ENCODE measurements around the gene ID1. TPM values are rescaled to one million over a fixed set of nuclear protein-coding genes. Genes with fewer than 3 reads are reported as not detected.

Gene ID1
- total RNA-seq, 1 experiment from 2014 or later = 360 TPM

DNA sequence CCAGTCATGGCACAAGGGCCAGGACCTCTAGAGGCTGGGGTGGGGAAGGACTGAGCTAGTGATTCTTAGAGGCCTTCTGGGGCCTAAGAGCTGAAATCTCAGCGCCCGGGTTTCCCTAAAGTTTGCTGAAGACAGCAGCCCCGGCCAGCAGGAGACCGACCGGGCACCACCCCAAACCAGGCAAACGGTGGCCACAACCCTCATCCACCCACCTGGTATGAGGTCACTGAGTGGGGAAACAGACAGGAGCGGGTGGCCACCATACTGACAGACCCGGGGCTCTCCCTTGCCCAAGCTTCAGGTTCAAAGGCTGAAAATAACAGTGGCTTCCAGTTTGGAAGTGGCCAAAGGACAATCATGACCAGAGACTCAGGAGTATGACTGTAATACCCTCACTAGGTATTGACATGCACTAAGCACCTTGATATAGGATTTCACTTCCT, 35.0 kb upstream of the ID1 start:
- no peak overlapping the region for H2BK15ac ChIP-seq (ENCODE audit: low read depth, low read length)
- H2AFZ ChIP-seq (ENCODE audit: low read length) = no peak overlapping the region
- Mint-ChIP-seq H3K4me3 (no peak overlapping the region), H3K4me1 (peaks cover 51 to 65% of the 10 kb centered on the region in 2 experiments), H3K9me3 (no peaks in the 10 kb centered on the region), H3K27ac (peak overlapping the region in 2 of 3 experiments; percentile 61 to 94; a peak in 3 of 7 replicates), H3K36me3 (ENCODE audit: insufficient read depth in 1 of 3, low read depth in 3 of 3) (peaks cover 2 to 40% (median 8%) of the 10 kb centered on the region in 3 experiments; a peak in 5 of 7 replicates), H3K27me3 (ENCODE audit: low read depth) (no peaks in the 10 kb centered on the region; the same call in 1 of the 2 replicates)
- no peak overlapping the region for H4K5ac ChIP-seq (ENCODE audit: insufficient read length, low read depth, low read length)
- no peak overlapping the region for H3K4ac ChIP-seq (ENCODE audit: low read depth, low read length)
- H3K79me1 ChIP-seq (ENCODE audit: insufficient read depth, low read depth, low read length, poor library complexity, severe bottlenecking) = no peaks in the 10 kb centered on the region
- TF ChIP-seq, protein P1, sequence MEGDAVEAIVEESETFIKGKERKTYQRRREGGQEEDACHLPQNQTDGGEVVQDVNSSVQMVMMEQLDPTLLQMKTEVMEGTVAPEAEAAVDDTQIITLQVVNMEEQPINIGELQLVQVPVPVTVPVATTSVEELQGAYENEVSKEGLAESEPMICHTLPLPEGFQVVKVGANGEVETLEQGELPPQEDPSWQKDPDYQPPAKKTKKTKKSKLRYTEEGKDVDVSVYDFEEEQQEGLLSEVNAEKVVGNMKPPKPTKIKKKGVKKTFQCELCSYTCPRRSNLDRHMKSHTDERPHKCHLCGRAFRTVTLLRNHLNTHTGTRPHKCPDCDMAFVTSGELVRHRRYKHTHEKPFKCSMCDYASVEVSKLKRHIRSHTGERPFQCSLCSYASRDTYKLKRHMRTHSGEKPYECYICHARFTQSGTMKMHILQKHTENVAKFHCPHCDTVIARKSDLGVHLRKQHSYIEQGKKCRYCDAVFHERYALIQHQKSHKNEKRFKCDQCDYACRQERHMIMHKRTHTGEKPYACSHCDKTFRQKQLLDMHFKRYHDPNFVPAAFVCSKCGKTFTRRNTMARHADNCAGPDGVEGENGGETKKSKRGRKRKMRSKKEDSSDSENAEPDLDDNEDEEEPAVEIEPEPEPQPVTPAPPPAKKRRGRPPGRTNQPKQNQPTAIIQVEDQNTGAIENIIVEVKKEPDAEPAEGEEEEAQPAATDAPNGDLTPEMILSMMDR (conservative IDR thresholded peaks at IDR 0.05) = no peak
- H4K8ac ChIP-seq (replicated peaks; ENCODE audit: insufficient read length, low read depth, low read length) = no peak overlapping the region
- no peak overlapping the region for H3T11ph ChIP-seq (ENCODE audit: low read length)
- H3K18ac ChIP-seq (ENCODE audit: insufficient read length, low read depth, low read length) = no peak overlapping the region
- H2BK20ac ChIP-seq (ENCODE audit: low read depth, low read length, poor library complexity, severe bottlenecking) = no peak overlapping the region
- H3K79me2 ChIP-seq (ENCODE audit: insufficient read depth, low read length) = no peaks in the 10 kb centered on the region
- no peak overlapping the region for H4K91ac ChIP-seq (ENCODE audit: insufficient read length, low read depth, low read length)
- no peak overlapping the region for H3K4me2 ChIP-seq (ENCODE audit: insufficient read depth, insufficient read length, low read length)
- H3K9ac ChIP-seq (ENCODE audit: extremely low read depth, insufficient read length, low read length) = no peak overlapping the region
- no peak overlapping the region for H3K23ac ChIP-seq (ENCODE audit: insufficient read length, low read depth, low read length)
- no peak overlapping the region for H2BK5ac ChIP-seq (ENCODE audit: insufficient read length, low read length)
- H3K14ac ChIP-seq (ENCODE audit: insufficient read depth, low read length) = no peak overlapping the region
- no peaks in the 10 kb centered on the region for H3K27me3 ChIP-seq (ENCODE audit: insufficient read depth, low read length)
- no peak overlapping the region for H2BK12ac ChIP-seq (ENCODE audit: insufficient read length, low read depth, low read length)
- no peak overlapping the region for H3K27ac ChIP-seq (ENCODE audit: insufficient read length, low read depth, low read length)
- peaks cover 6% of the 10 kb centered on the region for H3K23me2 ChIP-seq (ENCODE audit: insufficient read length, low read depth, low read length, poor library complexity, severe bottlenecking)
- no peak overlapping the region for H3K56ac ChIP-seq (ENCODE audit: insufficient read length, low read depth, low read length)
- H2AK5ac ChIP-seq (ENCODE audit: insufficient read length, low read length) = no peak overlapping the region
- no peaks in the 10 kb centered on the region; the same call in 1 of the 2 replicates for H3K4me1 ChIP-seq (ENCODE audit: insufficient read depth, low read length)
- WGBS (ENCODE audit: extremely low coverage, insufficient read length, low lambda C conversion rate) = no CpG with 5 or more reads among the region's 8 CpGs
- no peaks in the 10 kb centered on the region for H3K9me3 ChIP-seq (ENCODE audit: control insufficient read depth, low read depth, low read length)
- H2BK120ac ChIP-seq (ENCODE audit: low read depth, low read length, poor library complexity, severe bottlenecking) = no peak overlapping the region
- H4K20me1 ChIP-seq (ENCODE audit: control insufficient read depth, insufficient read depth, insufficient read length) = no peaks in the 10 kb centered on the region
- no peak for DNase-seq
